GM23338 (cell line): ENCODE data around the gene SCN4A. TPM values are rescaled to one million over a fixed set of nuclear protein-coding genes. Genes with fewer than 3 reads are reported as not detected.

Experiments
- ATAC-seq: fragments of 200-7000 bp; cut with Tn5 transposase; 3 replicates; pipeline ENCODE4 v1.9.1; 2020
- DNase-seq: peaks from one replicate; pipeline ENCODE4 v3.0.0-alpha.2; 2015; ENCODE audit warnings: low spot score
- H2AFZ ChIP-seq: fragments of 200-600 bp; sonication (generic); 2 replicates; pipeline ENCODE4 v1.8.0; 2016; ENCODE audit warnings: antibody characterized with exemption, mild to moderate bottlenecking, moderate library complexity
- H3F3A ChIP-seq: fragments of 200-600 bp; sonication (generic); replicated peaks from 2 replicates; pipeline ENCODE4 v1.8.0; 2017; ENCODE audit warnings: antibody characterized with exemption, mixed run types, low read depth
- H3K27ac ChIP-seq: fragments of 200-600 bp; sonication (generic); 2 replicates; pipeline ENCODE4 v1.6.1; 2016; ENCODE audit warnings: low read depth
- H3K27me3 ChIP-seq: fragments of 200-600 bp; sonication (generic); 2 replicates; pipeline ENCODE4 v1.8.0; 2016; ENCODE audit warnings: mild to moderate bottlenecking, mixed run types, moderate library complexity; ENCODE audit not compliant: insufficient read depth
- H3K36me3 ChIP-seq: fragments of 200-600 bp; sonication (generic); 2 replicates; pipeline ENCODE4 v1.8.0; 2016; ENCODE audit warnings: mild to moderate bottlenecking; ENCODE audit not compliant: insufficient read depth
- H3K4me1 ChIP-seq: fragments of 200-600 bp; sonication (generic); 2 replicates; pipeline ENCODE4 v1.8.0; 2016; ENCODE audit warnings: mild to moderate bottlenecking, moderate library complexity; ENCODE audit not compliant: insufficient read depth
- H3K4me2 ChIP-seq: fragments of 200-600 bp; sonication (generic); 2 replicates; pipeline ENCODE4 v1.7.1; 2017; ENCODE audit warnings: mixed run types
- H3K4me3 ChIP-seq: fragments of 200-600 bp; sonication (generic); 2 replicates; pipeline ENCODE4 v1.6.1; 2016; ENCODE audit warnings: mixed run types
- H3K79me2 ChIP-seq: fragments of 200-600 bp; sonication (generic); replicated peaks from 2 replicates; pipeline ENCODE4 v1.8.0; 2017; ENCODE audit warnings: mild to moderate bottlenecking; ENCODE audit not compliant: insufficient read depth
- H3K9me2 ChIP-seq: fragments of 200-600 bp; sonication (generic); 2 replicates; pipeline ENCODE4 v1.8.0; 2017; ENCODE audit not compliant: insufficient read depth
- H4K20me1 ChIP-seq: fragments of 200-600 bp; sonication (generic); replicated peaks from 2 replicates; pipeline ENCODE4 v1.8.0; 2017; ENCODE audit warnings: mild to moderate bottlenecking; ENCODE audit not compliant: insufficient read depth
- H3K27ac Mint-ChIP-seq: 2 replicates; pipeline ENCODE4 v1.8.0; 2020; ENCODE audit warnings: inconsistent platforms, mild to moderate bottlenecking, moderate library complexity, mixed read lengths
- H3K27me3 Mint-ChIP-seq: 3 replicates; pipeline ENCODE4 v1.8.0; 2022; ENCODE audit warnings: low read depth, mild to moderate bottlenecking, moderate library complexity, mixed read lengths, inconsistent platforms; ENCODE audit not compliant: insufficient read depth, poor library complexity
- H3K36me3 Mint-ChIP-seq: 3 replicates; pipeline ENCODE4 v1.8.0; 2021; ENCODE audit warnings: low read depth, mild to moderate bottlenecking, inconsistent platforms, moderate library complexity, mixed read lengths
- H3K4me1 Mint-ChIP-seq: 3 replicates; pipeline ENCODE4 v1.8.0; 2020; ENCODE audit warnings: mild to moderate bottlenecking, inconsistent platforms, mixed read lengths
- H3K4me3 Mint-ChIP-seq: 3 replicates; pipeline ENCODE4 v1.8.0; 2021; ENCODE audit warnings: moderate library complexity, mild to moderate bottlenecking, inconsistent platforms, mixed read lengths
- H3K9me3 Mint-ChIP-seq: 3 replicates; pipeline ENCODE4 v1.8.0; 2020; ENCODE audit warnings: moderate library complexity, mild to moderate bottlenecking, inconsistent platforms, mixed read lengths
- CREB1 ChIP-seq: fragments of 250-450 bp; sonication (Bioruptor Pico); IDR thresholded peaks from 2 replicates; pipeline ENCODE4 v1.5.0; 2020; ENCODE audit warnings: low read depth, mild to moderate bottlenecking, moderate library complexity
- EZH2 ChIP-seq: fragments of 200-600 bp; sonication (generic); IDR thresholded peaks from one replicate; pipeline ENCODE4 v1.8.0; 2017; ENCODE audit warnings: antibody characterized with exemption, mild to moderate bottlenecking, low read depth; ENCODE audit not compliant: unreplicated experiment
- EZH2phosphoT487 ChIP-seq: fragments of 200-600 bp; sonication (generic); IDR thresholded peaks from one replicate; pipeline ENCODE4 v1.8.1; 2018; ENCODE audit warnings: antibody characterized with exemption; ENCODE audit not compliant: unreplicated experiment
- JUNB ChIP-seq: IDR thresholded peaks from one replicate; pipeline ENCODE4 v1.6.1; 2016; ENCODE audit warnings: antibody characterized with exemption; ENCODE audit not compliant: unreplicated experiment
- NANOG ChIP-seq: IDR thresholded peaks from 2 replicates; pipeline ENCODE4 v1.6.1; 2016; ENCODE audit warnings: antibody characterized with exemption, borderline replicate concordance
- POLR2AphosphoS5 ChIP-seq: IDR thresholded peaks from 2 replicates; pipeline ENCODE4 v1.6.1; 2016; ENCODE audit warnings: antibody characterized with exemption, low read depth
- STAT1 ChIP-seq: IDR thresholded peaks from one replicate; pipeline ENCODE4 v1.6.1; 2016; ENCODE audit warnings: antibody characterized with exemption; ENCODE audit not compliant: unreplicated experiment
- ZNF114 ChIP-seq: fragments of 250-450 bp; sonication (Bioruptor Pico); IDR thresholded peaks from 2 replicates; pipeline ENCODE4 v1.5.0; 2020; ENCODE audit warnings: mild to moderate bottlenecking, moderate library complexity
- ZNF331 ChIP-seq: fragments of 250-450 bp; sonication (Bioruptor Pico); IDR thresholded peaks from 2 replicates; pipeline ENCODE4 v1.5.0; 2020; ENCODE audit warnings: low read depth, mild to moderate bottlenecking, moderate library complexity
- polyA plus RNA-seq: library from polyadenylated mRNA; unstranded; fragments of >200 nt; fragmentation: Nextera tagmentation; extraction: Ambion mirVana; gene quantifications from 2 replicates; pipeline ENCODE4 v1.2.1, GENCODE V29; 2016
- total RNA-seq: library from RNA; depleted of rRNA; stranded (reverse); fragments of >200 nt; shearing (Covaris generic); gene quantifications from 2 replicates; pipeline ENCODE4 v1.2.3, GENCODE V29; 2014
- TF ChIP-seq, protein P1 (sequence below): IDR thresholded peaks from one replicate; pipeline ENCODE4 v1.6.1; 2018; ENCODE audit warnings: antibody characterized with exemption; ENCODE audit not compliant: unreplicated experiment
- TF ChIP-seq, protein P2 (sequence below): IDR thresholded peaks from 2 replicates; pipeline ENCODE4 v1.6.1; 2016; ENCODE audit warnings: antibody characterized with exemption

The SCN4A gene
- total and polyA plus RNA-seq, 2 experiments from 2014 or later, result 2.3 to 7.9 TPM

DNA sequence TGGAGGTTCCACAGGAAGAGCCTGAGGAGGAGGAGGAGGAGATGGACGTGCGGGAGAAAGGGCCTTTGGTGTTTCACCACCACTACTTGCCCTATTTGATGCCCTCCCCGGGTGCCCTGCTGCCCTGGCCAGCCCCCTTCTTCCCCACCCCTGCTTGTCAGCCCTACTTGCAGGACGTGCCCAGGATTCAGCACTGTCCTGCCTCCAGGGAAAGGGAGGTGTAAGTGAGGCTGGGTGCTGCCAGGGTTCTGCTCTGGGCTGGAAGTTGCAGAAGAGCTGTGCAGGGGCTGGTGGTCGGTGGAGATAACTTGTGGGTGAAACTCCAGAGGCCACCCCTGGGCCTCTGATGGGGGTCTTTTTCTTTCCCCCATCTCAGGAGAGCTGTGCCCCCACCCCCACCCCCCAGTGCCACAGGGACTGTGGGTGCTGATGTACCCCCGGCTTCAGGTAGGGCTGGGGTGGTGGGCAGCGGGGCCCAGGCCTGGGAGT lies 28.4 kb upstream of the SCN4A start (continued):
- TF ChIP-seq STAT1, result no peak

DNA sequence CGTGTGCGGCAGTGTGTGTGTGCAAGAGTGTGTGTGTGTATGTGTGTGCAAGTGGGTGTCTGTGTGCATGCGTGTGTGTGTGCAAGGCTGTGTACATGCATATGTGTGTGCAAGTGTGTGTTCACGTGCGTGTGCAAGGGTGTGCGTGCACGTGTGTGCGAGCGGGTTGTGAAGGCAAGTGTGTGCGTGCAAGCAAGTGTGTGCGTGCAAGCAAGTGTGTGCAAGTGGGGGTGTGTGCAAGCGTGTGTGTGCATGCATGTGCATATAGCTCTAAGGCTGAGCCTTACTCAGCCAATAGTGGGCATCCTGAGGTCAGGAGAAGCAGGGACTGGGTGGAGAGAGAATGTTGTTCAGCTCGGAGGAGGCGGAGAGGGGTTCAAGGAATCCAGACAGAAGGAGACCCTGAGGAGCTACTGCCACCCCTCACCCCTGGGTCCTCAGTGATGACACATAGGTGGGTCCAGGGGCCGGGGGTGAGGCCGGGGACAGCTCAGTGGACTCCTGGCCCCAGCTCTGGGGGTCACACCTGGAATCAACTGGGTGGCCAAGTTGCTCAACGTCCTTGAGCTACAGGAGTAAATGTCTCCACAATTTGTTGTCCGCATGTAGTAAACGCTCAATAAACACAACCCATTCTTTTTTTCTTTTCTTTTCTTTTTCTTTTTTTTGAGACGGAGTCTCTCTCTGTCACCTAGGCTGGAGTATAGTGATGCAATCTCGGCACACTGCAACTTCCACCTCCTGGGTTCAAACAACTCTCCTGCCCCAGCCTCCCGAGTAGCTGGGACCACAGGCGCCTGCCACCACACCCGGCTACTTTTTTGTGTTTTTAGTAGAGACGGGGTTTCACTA lies 27.2 kb upstream of the SCN4A start:
- Mint-ChIP-seq H3K27me3 (peaks cover 25% of the 10 kb centered on the region), H3K4me3 (peak overlapping the region; percentile 84), H3K9me3 (no peaks in the 10 kb centered on the region; the same call in 2 of the 3 replicates), H3K27ac (no peak overlapping the region), H3K4me1 (peaks cover 18% of the 10 kb centered on the region), H3K36me3 (no peaks in the 10 kb centered on the region; the same call in 2 of the 3 replicates)
- Histone ChIP-seq H2AFZ (no peak overlapping the region), H3K27me3 (peaks cover 22% of the 10 kb centered on the region), H3K36me3 (no peaks in the 10 kb centered on the region), H3K4me1 (peaks cover 10% of the 10 kb centered on the region), H3K4me3 (no peak overlapping the region), H3K4me2 (peak overlapping the region; percentile 97), H3K9me2 (no peaks in the 10 kb centered on the region), H3K79me2 (no peaks in the 10 kb centered on the region), H3K27ac (no peak overlapping the region), H3F3A (no peaks in the 10 kb centered on the region), H4K20me1 (no peaks in the 10 kb centered on the region)
- DNase-seq, result no peak
- ATAC-seq, result no peak
- TF ChIP-seq EZH2 (no peak), ZNF331 (no peak), JUNB (no peak)

- Mint-ChIP-seq H3K27ac (no peak overlapping the region), H3K9me3 (no peaks in the 10 kb centered on the region; the same call in 2 of the 3 replicates), H3K27me3 (peaks cover 25% of the 10 kb centered on the region), H3K4me1 (peaks cover 18% of the 10 kb centered on the region), H3K4me3 (peak overlapping the region; percentile 84), H3K36me3 (no peaks in the 10 kb centered on the region; the same call in 2 of the 3 replicates)
- peaks cover 22% of the 10 kb centered on the region for H3K27me3 ChIP-seq
- H3K79me2 ChIP-seq, result no peaks in the 10 kb centered on the region
- peak overlapping the region; percentile 100 for H2AFZ ChIP-seq
- no peaks in the 10 kb centered on the region for H4K20me1 ChIP-seq
- peak overlapping the region; percentile 97 for H3K4me2 ChIP-seq
- ATAC-seq, result peak; percentile 63
- H3K4me1 ChIP-seq, result peaks cover 10% of the 10 kb centered on the region
- H3K9me2 ChIP-seq, result no peaks in the 10 kb centered on the region
- no peaks in the 10 kb centered on the region for H3F3A ChIP-seq
- H3K36me3 ChIP-seq, result no peaks in the 10 kb centered on the region
- H3K4me3 ChIP-seq, result peak overlapping the region; percentile 98
- no peak overlapping the region for H3K27ac ChIP-seq
- peak; percentile 63 for DNase-seq
- no peak for TF ChIP-seq ZNF114
- no peak for TF ChIP-seq JUNB
- no peak for TF ChIP-seq NANOG
- TF ChIP-seq, protein P1, sequence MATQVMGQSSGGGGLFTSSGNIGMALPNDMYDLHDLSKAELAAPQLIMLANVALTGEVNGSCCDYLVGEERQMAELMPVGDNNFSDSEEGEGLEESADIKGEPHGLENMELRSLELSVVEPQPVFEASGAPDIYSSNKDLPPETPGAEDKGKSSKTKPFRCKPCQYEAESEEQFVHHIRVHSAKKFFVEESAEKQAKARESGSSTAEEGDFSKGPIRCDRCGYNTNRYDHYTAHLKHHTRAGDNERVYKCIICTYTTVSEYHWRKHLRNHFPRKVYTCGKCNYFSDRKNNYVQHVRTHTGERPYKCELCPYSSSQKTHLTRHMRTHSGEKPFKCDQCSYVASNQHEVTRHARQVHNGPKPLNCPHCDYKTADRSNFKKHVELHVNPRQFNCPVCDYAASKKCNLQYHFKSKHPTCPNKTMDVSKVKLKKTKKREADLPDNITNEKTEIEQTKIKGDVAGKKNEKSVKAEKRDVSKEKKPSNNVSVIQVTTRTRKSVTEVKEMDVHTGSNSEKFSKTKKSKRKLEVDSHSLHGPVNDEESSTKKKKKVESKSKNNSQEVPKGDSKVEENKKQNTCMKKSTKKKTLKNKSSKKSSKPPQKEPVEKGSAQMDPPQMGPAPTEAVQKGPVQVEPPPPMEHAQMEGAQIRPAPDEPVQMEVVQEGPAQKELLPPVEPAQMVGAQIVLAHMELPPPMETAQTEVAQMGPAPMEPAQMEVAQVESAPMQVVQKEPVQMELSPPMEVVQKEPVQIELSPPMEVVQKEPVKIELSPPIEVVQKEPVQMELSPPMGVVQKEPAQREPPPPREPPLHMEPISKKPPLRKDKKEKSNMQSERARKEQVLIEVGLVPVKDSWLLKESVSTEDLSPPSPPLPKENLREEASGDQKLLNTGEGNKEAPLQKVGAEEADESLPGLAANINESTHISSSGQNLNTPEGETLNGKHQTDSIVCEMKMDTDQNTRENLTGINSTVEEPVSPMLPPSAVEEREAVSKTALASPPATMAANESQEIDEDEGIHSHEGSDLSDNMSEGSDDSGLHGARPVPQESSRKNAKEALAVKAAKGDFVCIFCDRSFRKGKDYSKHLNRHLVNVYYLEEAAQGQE, result no peak
- no peak for TF ChIP-seq POLR2AphosphoS5
- no peak for TF ChIP-seq CREB1
- TF ChIP-seq STAT1, result no peak
- TF ChIP-seq EZH2phosphoT487, result no peak
- TF ChIP-seq, protein P2, sequence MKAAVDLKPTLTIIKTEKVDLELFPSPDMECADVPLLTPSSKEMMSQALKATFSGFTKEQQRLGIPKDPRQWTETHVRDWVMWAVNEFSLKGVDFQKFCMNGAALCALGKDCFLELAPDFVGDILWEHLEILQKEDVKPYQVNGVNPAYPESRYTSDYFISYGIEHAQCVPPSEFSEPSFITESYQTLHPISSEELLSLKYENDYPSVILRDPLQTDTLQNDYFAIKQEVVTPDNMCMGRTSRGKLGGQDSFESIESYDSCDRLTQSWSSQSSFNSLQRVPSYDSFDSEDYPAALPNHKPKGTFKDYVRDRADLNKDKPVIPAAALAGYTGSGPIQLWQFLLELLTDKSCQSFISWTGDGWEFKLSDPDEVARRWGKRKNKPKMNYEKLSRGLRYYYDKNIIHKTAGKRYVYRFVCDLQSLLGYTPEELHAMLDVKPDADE, result no peak
These were observed 26.3 kb upstream of the SCN4A start for GRCh38 chr17:63998721-63999679.
